GM23338 (cell line): ENCODE results near the gene TMEM222. TPM values are rescaled to one million over a fixed set of nuclear protein-coding genes. Genes with fewer than 3 reads are reported as not detected.

ENCODE experiments used
- ATAC-seq: fragments of 200-7000 bp; cut with Tn5 transposase; 3 replicates; pipeline ENCODE4 v1.9.1; 2020
- DNase-seq: peaks from one replicate; pipeline ENCODE4 v3.0.0-alpha.2; 2015; ENCODE audit warnings: low spot score
- H2AFZ ChIP-seq: fragments of 200-600 bp; sonication (generic); 2 replicates; pipeline ENCODE4 v1.8.0; 2016; ENCODE audit warnings: antibody characterized with exemption, mild to moderate bottlenecking, moderate library complexity
- H3F3A ChIP-seq: fragments of 200-600 bp; sonication (generic); replicated peaks from 2 replicates; pipeline ENCODE4 v1.8.0; 2017; ENCODE audit warnings: antibody characterized with exemption, mixed run types, low read depth
- H3K27ac ChIP-seq: fragments of 200-600 bp; sonication (generic); 2 replicates; pipeline ENCODE4 v1.6.1; 2016; ENCODE audit warnings: low read depth
- H3K27me3 ChIP-seq: fragments of 200-600 bp; sonication (generic); 2 replicates; pipeline ENCODE4 v1.8.0; 2016; ENCODE audit warnings: mild to moderate bottlenecking, mixed run types, moderate library complexity; ENCODE audit not compliant: insufficient read depth
- H3K36me3 ChIP-seq: fragments of 200-600 bp; sonication (generic); 2 replicates; pipeline ENCODE4 v1.8.0; 2016; ENCODE audit warnings: mild to moderate bottlenecking; ENCODE audit not compliant: insufficient read depth
- H3K4me1 ChIP-seq: fragments of 200-600 bp; sonication (generic); 2 replicates; pipeline ENCODE4 v1.8.0; 2016; ENCODE audit warnings: mild to moderate bottlenecking, moderate library complexity; ENCODE audit not compliant: insufficient read depth
- H3K4me2 ChIP-seq: fragments of 200-600 bp; sonication (generic); 2 replicates; pipeline ENCODE4 v1.7.1; 2017; ENCODE audit warnings: mixed run types
- H3K4me3 ChIP-seq: fragments of 200-600 bp; sonication (generic); 2 replicates; pipeline ENCODE4 v1.6.1; 2016; ENCODE audit warnings: mixed run types
- H3K79me2 ChIP-seq: fragments of 200-600 bp; sonication (generic); replicated peaks from 2 replicates; pipeline ENCODE4 v1.8.0; 2017; ENCODE audit warnings: mild to moderate bottlenecking; ENCODE audit not compliant: insufficient read depth
- H3K9me2 ChIP-seq: fragments of 200-600 bp; sonication (generic); 2 replicates; pipeline ENCODE4 v1.8.0; 2017; ENCODE audit not compliant: insufficient read depth
- H4K20me1 ChIP-seq: fragments of 200-600 bp; sonication (generic); replicated peaks from 2 replicates; pipeline ENCODE4 v1.8.0; 2017; ENCODE audit warnings: mild to moderate bottlenecking; ENCODE audit not compliant: insufficient read depth
- H3K27ac Mint-ChIP-seq: 2 replicates; pipeline ENCODE4 v1.8.0; 2020; ENCODE audit warnings: inconsistent platforms, mild to moderate bottlenecking, moderate library complexity, mixed read lengths
- H3K27me3 Mint-ChIP-seq: 3 replicates; pipeline ENCODE4 v1.8.0; 2022; ENCODE audit warnings: low read depth, mild to moderate bottlenecking, moderate library complexity, mixed read lengths, inconsistent platforms; ENCODE audit not compliant: insufficient read depth, poor library complexity
- H3K36me3 Mint-ChIP-seq: 3 replicates; pipeline ENCODE4 v1.8.0; 2021; ENCODE audit warnings: low read depth, mild to moderate bottlenecking, inconsistent platforms, moderate library complexity, mixed read lengths
- H3K4me1 Mint-ChIP-seq: 3 replicates; pipeline ENCODE4 v1.8.0; 2020; ENCODE audit warnings: mild to moderate bottlenecking, inconsistent platforms, mixed read lengths
- H3K4me3 Mint-ChIP-seq: 3 replicates; pipeline ENCODE4 v1.8.0; 2021; ENCODE audit warnings: moderate library complexity, mild to moderate bottlenecking, inconsistent platforms, mixed read lengths
- H3K9me3 Mint-ChIP-seq: 3 replicates; pipeline ENCODE4 v1.8.0; 2020; ENCODE audit warnings: moderate library complexity, mild to moderate bottlenecking, inconsistent platforms, mixed read lengths
- CREB1 ChIP-seq: fragments of 250-450 bp; sonication (Bioruptor Pico); IDR thresholded peaks from 2 replicates; pipeline ENCODE4 v1.5.0; 2020; ENCODE audit warnings: low read depth, mild to moderate bottlenecking, moderate library complexity
- CTCF ChIP-seq, 2 experiments: fragments of 200-600 bp in 1 of 2; sonication (generic) in 1 of 2; conservative IDR thresholded peaks; 2 replicates each; pipeline versions ENCODE4 v1.5.1 to v1.6.1; 2016 to 2017; ENCODE audit warnings: antibody characterized with exemption in 2 of 2, low read depth in 2 of 2, mild to moderate bottlenecking in 2 of 2, moderate library complexity in 1 of 2
- ETS1 ChIP-seq: IDR thresholded peaks from 2 replicates; pipeline ENCODE4 v1.6.1; 2016; ENCODE audit warnings: antibody characterized with exemption
- EZH2 ChIP-seq: fragments of 200-600 bp; sonication (generic); IDR thresholded peaks from one replicate; pipeline ENCODE4 v1.8.0; 2017; ENCODE audit warnings: antibody characterized with exemption, mild to moderate bottlenecking, low read depth; ENCODE audit not compliant: unreplicated experiment
- EZH2phosphoT487 ChIP-seq: fragments of 200-600 bp; sonication (generic); IDR thresholded peaks from one replicate; pipeline ENCODE4 v1.8.1; 2018; ENCODE audit warnings: antibody characterized with exemption; ENCODE audit not compliant: unreplicated experiment
- JUNB ChIP-seq: IDR thresholded peaks from one replicate; pipeline ENCODE4 v1.6.1; 2016; ENCODE audit warnings: antibody characterized with exemption; ENCODE audit not compliant: unreplicated experiment
- NANOG ChIP-seq: IDR thresholded peaks from 2 replicates; pipeline ENCODE4 v1.6.1; 2016; ENCODE audit warnings: antibody characterized with exemption, borderline replicate concordance
- POLR2AphosphoS5 ChIP-seq: IDR thresholded peaks from 2 replicates; pipeline ENCODE4 v1.6.1; 2016; ENCODE audit warnings: antibody characterized with exemption, low read depth
- REST ChIP-seq: IDR thresholded peaks from one replicate; pipeline ENCODE4 v1.6.1; 2018; ENCODE audit warnings: antibody characterized with exemption; ENCODE audit not compliant: unreplicated experiment
- STAT1 ChIP-seq: IDR thresholded peaks from one replicate; pipeline ENCODE4 v1.6.1; 2016; ENCODE audit warnings: antibody characterized with exemption; ENCODE audit not compliant: unreplicated experiment
- ZNF114 ChIP-seq: fragments of 250-450 bp; sonication (Bioruptor Pico); IDR thresholded peaks from 2 replicates; pipeline ENCODE4 v1.5.0; 2020; ENCODE audit warnings: mild to moderate bottlenecking, moderate library complexity
- ZNF331 ChIP-seq: fragments of 250-450 bp; sonication (Bioruptor Pico); IDR thresholded peaks from 2 replicates; pipeline ENCODE4 v1.5.0; 2020; ENCODE audit warnings: low read depth, mild to moderate bottlenecking, moderate library complexity
- ZNF462 ChIP-seq: fragments of 250-450 bp; sonication (Bioruptor Pico); IDR thresholded peaks from 2 replicates; pipeline ENCODE4 v1.5.0; 2020; ENCODE audit warnings: mild to moderate bottlenecking, moderate library complexity
- polyA plus RNA-seq: library from polyadenylated mRNA; unstranded; fragments of >200 nt; fragmentation: Nextera tagmentation; extraction: Ambion mirVana; gene quantifications from 2 replicates; pipeline ENCODE4 v1.2.1, GENCODE V29; 2016
- total RNA-seq: library from RNA; depleted of rRNA; stranded (reverse); fragments of >200 nt; shearing (Covaris generic); gene quantifications from 2 replicates; pipeline ENCODE4 v1.2.3, GENCODE V29; 2014

The TMEM222 gene
- total and polyA plus RNA-seq, 2 experiments from 2014 or later = 17.8 to 22.6 TPM

GRCh38 chr1:27314737-27315136, 7.2 kb upstream of the TMEM222 start:
- H4K20me1 ChIP-seq = no peaks in the 10 kb centered on the region
- Mint-ChIP-seq H3K4me3 (no peak overlapping the region), H3K27ac (no peak overlapping the region), H3K9me3 (no peaks in the 10 kb centered on the region), H3K36me3 (no peaks in the 10 kb centered on the region), H3K27me3 (peaks cover 10% of the 10 kb centered on the region), H3K4me1 (peaks cover 4% of the 10 kb centered on the region; the same call in 2 of the 3 replicates)
- no peak overlapping the region for H3K4me2 ChIP-seq
- H3K79me2 ChIP-seq = no peaks in the 10 kb centered on the region
- 0 out of 2 replicates have a peak overlapping the region, but pooled peaks have one; percentile 43 for H2AFZ ChIP-seq
- no peaks in the 10 kb centered on the region for H3K36me3 ChIP-seq
- no peaks in the 10 kb centered on the region for H3K4me1 ChIP-seq
- TF ChIP-seq EZH2 = no peak
- no peak for TF ChIP-seq REST
- TF ChIP-seq NANOG = no peak
- no peak for TF ChIP-seq JUNB
- no peak for TF ChIP-seq ETS1
- TF ChIP-seq CREB1 (CRISPR knock-in tag) = no peak
- no peak for TF ChIP-seq STAT1
- TF ChIP-seq ZNF114 (CRISPR knock-in tag) = no peak
- TF ChIP-seq ZNF331 (CRISPR knock-in tag) = no peak
- TF ChIP-seq POLR2AphosphoS5 = no peak
- TF ChIP-seq EZH2phosphoT487 = no peak
- TF ChIP-seq ZNF462 (CRISPR knock-in tag) = no peak
- TF ChIP-seq CTCF (conservative IDR thresholded peaks at IDR 0.05; ENCODE audit: low read depth in 2 of 2) = no peak
- peaks cover 4% of the 10 kb centered on the region; the same call in 1 of the 2 replicates for H3F3A ChIP-seq
- H3K9me2 ChIP-seq = no peaks in the 10 kb centered on the region
- no peak for ATAC-seq
- H3K27ac ChIP-seq = no peak overlapping the region
- no peak overlapping the region for H3K4me3 ChIP-seq
- DNase-seq = no peak
- H3K27me3 ChIP-seq = no peaks in the 10 kb centered on the region
